T-cell (primary cell): ENCODE measurements around the gene ARHGAP9. TPM values are rescaled to one million over a fixed set of nuclear protein-coding genes. Genes with fewer than 3 reads are reported as not detected.

ENCODE experiments used
- ATAC-seq, 4 experiments: fragments of 200-7000 bp in 3 of 4; fragments of 150-1000 bp in 1 of 4; cut with Tn5 transposase; replicated peaks in 1 of 4; 1 replicate in 3 of 4; 2 replicates in 1 of 4; pipeline ENCODE4 v1.10.0; 2021; ENCODE audit warnings: moderate library complexity in 3 of 4, mild to moderate bottlenecking in 2 of 4, moderate number of reproducible peaks in 1 of 4
- CTCF ChIA-PET, 2 donors: fragments of 300-600 bp; sonication (Branson Sonifier 250); formaldehyde crosslinking; loops; one replicate each; lab custom pipeline; 2022; ENCODE audit warnings: antibody characterized with exemption in 2 of 2; lab: Charles Lee
- POLR2A ChIA-PET, 2 donors: fragments of 300-600 bp; sonication (Branson Sonifier 250); formaldehyde crosslinking; loops; one replicate each; lab custom pipeline; 2022; ENCODE audit warnings: antibody characterized with exemption in 2 of 2; lab: Charles Lee
- DNase-seq, 35 experiments: peaks; one replicate each; pipeline versions ENCODE4 v3.0.0 to v3.0.0-alpha.2; 2013 to 2023
- H3K27ac ChIP-seq: one replicate; pipeline ENCODE4 v1.5.1; 2013; ENCODE audit warnings: low read length
- H3K27me3 ChIP-seq, 2 experiments: replicated peaks in 1 of 2; 1 replicate in 1 of 2; 2 replicates in 1 of 2; pipeline versions ENCODE4 v1.6.1 to v1.7.0; 2013; ENCODE audit warnings: low read length in 1 of 2, mixed read lengths in 1 of 2; ENCODE audit not compliant: control insufficient read depth in 2 of 2, insufficient read depth in 2 of 2; ENCODE audit errors: extremely low read depth in 1 of 2
- H3K36me3 ChIP-seq, 2 donors: 1 replicate in 1 of 2; 2 replicates in 1 of 2; pipeline versions ENCODE4 v1.6.1 to v1.7.0; 2013; ENCODE audit warnings: low read length in 1 of 2; ENCODE audit not compliant: control insufficient read depth in 2 of 2, insufficient read depth in 1 of 2; ENCODE audit errors: extremely low read depth in 1 of 2
- H3K4me1 ChIP-seq, 2 experiments: 1 replicate in 1 of 2; 2 replicates in 1 of 2; pipeline versions ENCODE4 v1.6.1 to v1.7.0; 2013; ENCODE audit warnings: low read length in 2 of 2, mixed read lengths in 1 of 2; ENCODE audit not compliant: insufficient read depth in 2 of 2, control insufficient read depth in 1 of 2; ENCODE audit errors: extremely low read depth in 1 of 2
- H3K4me3 ChIP-seq, 2 donors: 1 replicate in 1 of 2; 2 replicates in 1 of 2; pipeline versions ENCODE4 v1.5.1 to v1.7.0; 2013; ENCODE audit warnings: mild to moderate bottlenecking in 2 of 2, low read length in 1 of 2, moderate library complexity in 1 of 2; ENCODE audit not compliant: control insufficient read depth in 1 of 2; ENCODE audit errors: extremely low read depth in 1 of 2
- H3K9me3 ChIP-seq: 2 replicates; pipeline ENCODE4 v1.7.0; 2013
- H3K27ac Mint-ChIP-seq, 2 donors: one replicate each; pipeline ENCODE4 v1.8.0; 2020 to 2021; ENCODE audit warnings: mild to moderate bottlenecking in 2 of 2, mixed read lengths in 2 of 2
- H3K27me3 Mint-ChIP-seq, 2 donors: one replicate each; pipeline ENCODE4 v1.8.0; 2021 to 2022; ENCODE audit warnings: mixed read lengths in 2 of 2
- H3K36me3 Mint-ChIP-seq: one replicate; pipeline ENCODE4 v1.8.0; 2021; ENCODE audit warnings: mixed read lengths
- H3K4me1 Mint-ChIP-seq, 3 donors: one replicate each; pipeline ENCODE4 v1.8.0; 2020 to 2022; ENCODE audit warnings: mixed read lengths in 3 of 3, mild to moderate bottlenecking in 1 of 3
- H3K4me3 Mint-ChIP-seq, 3 donors: one replicate each; pipeline ENCODE4 v1.8.0; 2020 to 2022; ENCODE audit warnings: mild to moderate bottlenecking in 3 of 3, mixed read lengths in 3 of 3, moderate library complexity in 3 of 3
- H3K9me3 Mint-ChIP-seq, 3 donors: one replicate each; pipeline ENCODE4 v1.8.0; 2020 to 2022; ENCODE audit warnings: mixed read lengths in 3 of 3
- WGBS: methylation state at CpG from one replicate; pipeline ENCODE4 v1.1.5; 2013; ENCODE audit warnings: missing lambda C conversion rate; ENCODE audit not compliant: insufficient coverage; 5-methylcytosine and 5-hydroxymethylcytosine counted together
- total RNA-seq, 35 experiments: library from RNA in 6 of 35; stranded (reverse) in 6 of 35; fragments of 120-200 nt in 1 of 35; gene quantifications; one replicate each; pipeline versions ENCODE4 v1.2.1 to v1.2.4 and lab custom pipeline; 2013 to 2026

The ARHGAP9 gene
- total RNA-seq, 5 donors from 2014 or later (not counting 1 experiment from before 2014, with no cell fraction given) = 198 to 413 (median 243) TPM

DNA sequence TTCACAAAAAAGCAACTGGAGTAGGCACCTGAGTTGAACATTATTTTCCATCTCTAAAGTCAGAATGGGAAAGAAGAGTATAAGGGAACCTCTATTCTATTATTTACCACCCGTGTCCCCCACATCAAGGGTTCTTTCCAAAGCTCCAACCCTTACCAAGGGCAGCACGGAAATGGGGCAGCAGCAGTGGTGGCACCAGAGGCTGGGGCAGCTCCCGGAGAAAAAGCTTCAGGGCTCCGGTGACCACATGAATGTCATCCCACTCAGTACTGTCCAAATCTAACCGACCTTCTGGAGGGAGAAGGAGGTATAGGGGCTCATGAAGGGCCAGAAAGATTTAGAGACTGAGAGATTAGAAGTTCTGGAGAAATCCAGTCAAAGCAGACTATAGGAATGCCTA lies 5.8 kb downstream of the ARHGAP9 start:
- DNase-seq = no peak
- ChIA-PET POLR2A (interaction anchor here in 1 of 2 donors (0.6 kb wide), 1 partner anchor 251 kb away, joined by 3 read pairs; no protein-coding TSS in a partner anchor), CTCF (interaction anchor here in 1 of 2 donors (1.3 kb wide), 1 partner anchor 30 kb away, joined by 4 read pairs; no protein-coding TSS in a partner anchor)
- Mint-ChIP-seq H3K27ac (peak overlapping the region; percentile 78 to 89), H3K36me3 (peaks cover 47% of the 10 kb centered on the region), H3K9me3 (no peaks in the 10 kb centered on the region), H3K4me1 (peaks cover 51 to 78% (median 69%) of the 10 kb centered on the region in 3 donors), H3K27me3 (no peaks in the 10 kb centered on the region), H3K4me3 (peak overlapping the region; percentile 62 to 79 (median 67))
- Histone ChIP-seq H3K9me3 (no peaks in the 10 kb centered on the region), H3K27me3 (no peaks in the 10 kb centered on the region), H3K36me3 (peaks cover 20 to 65% of the 10 kb centered on the region in 2 donors), H3K4me3 (no peak overlapping the region), H3K27ac (no peak overlapping the region), H3K4me1 (peaks cover 13 to 82% of the 10 kb centered on the region in 2 experiments)
- no peak for ATAC-seq
- WGBS = no CpG with 5 or more reads among the region's 5 CpGs

GRCh38 chr12:57473392-57473791 lies 6.3 kb downstream of the ARHGAP9 start:
- POLR2A ChIA-PET = interaction anchor here in 1 of 2 donors (0.6 kb wide), 1 partner anchor 250 kb away, joined by 3 read pairs; no protein-coding TSS in a partner anchor
- 100% methylated on average over 1 of the region's 3 CpGs for WGBS
- Histone ChIP-seq H3K27me3 (no peaks in the 10 kb centered on the region), H3K27ac (no peak overlapping the region), H3K36me3 (peaks cover 24 to 66% of the 10 kb centered on the region in 2 donors), H3K4me3 (no peak overlapping the region), H3K9me3 (no peaks in the 10 kb centered on the region), H3K4me1 (peaks cover 8 to 78% of the 10 kb centered on the region in 2 experiments)
- Mint-ChIP-seq H3K9me3 (no peaks in the 10 kb centered on the region), H3K36me3 (peaks cover 48% of the 10 kb centered on the region), H3K27me3 (no peaks in the 10 kb centered on the region), H3K4me3 (peak overlapping the region in 1 of 3 donors; percentile 79), H3K4me1 (peaks cover 46 to 75% (median 64%) of the 10 kb centered on the region in 3 donors), H3K27ac (peak overlapping the region; percentile 64 to 89)
- no peak for DNase-seq
- CTCF ChIA-PET = no interaction called here
- no peak for ATAC-seq

GRCh38 chr12:57472391-57472790 lies 7.3 kb downstream of the ARHGAP9 start:
- H3K4me3 ChIP-seq = no peak overlapping the region
- H3K36me3 Mint-ChIP-seq = peaks cover 58% of the 10 kb centered on the region
- no peaks in the 10 kb centered on the region for H3K27me3 Mint-ChIP-seq
- no peak for DNase-seq
- ChIA-PET POLR2A (interaction anchor here in 1 of 2 donors (0.8 kb wide), 1 partner anchor 45 kb away, joined by 3 read pairs; no protein-coding TSS in a partner anchor), CTCF (interaction anchor here in 1 of 2 donors (1.3 kb wide), 1 partner anchor 14 kb away, joined by 6 read pairs; no protein-coding TSS in a partner anchor)
- peaks cover 24 to 71% of the 10 kb centered on the region in 2 donors for H3K36me3 ChIP-seq
- no peak overlapping the region for H3K27ac ChIP-seq
- WGBS = no CpG with 5 or more reads among the region's 3 CpGs
- peak overlapping the region; percentile 66 to 89 for H3K27ac Mint-ChIP-seq
- no peaks in the 10 kb centered on the region for H3K9me3 Mint-ChIP-seq
- no peak for ATAC-seq
- H3K4me3 Mint-ChIP-seq = no peak overlapping the region
- H3K27me3 ChIP-seq = no peaks in the 10 kb centered on the region
- H3K4me1 Mint-ChIP-seq = peaks cover 40 to 65% (median 57%) of the 10 kb centered on the region in 3 donors
- peaks cover 3 to 68% of the 10 kb centered on the region in 2 experiments for H3K4me1 ChIP-seq
- no peaks in the 10 kb centered on the region for H3K9me3 ChIP-seq

DNA sequence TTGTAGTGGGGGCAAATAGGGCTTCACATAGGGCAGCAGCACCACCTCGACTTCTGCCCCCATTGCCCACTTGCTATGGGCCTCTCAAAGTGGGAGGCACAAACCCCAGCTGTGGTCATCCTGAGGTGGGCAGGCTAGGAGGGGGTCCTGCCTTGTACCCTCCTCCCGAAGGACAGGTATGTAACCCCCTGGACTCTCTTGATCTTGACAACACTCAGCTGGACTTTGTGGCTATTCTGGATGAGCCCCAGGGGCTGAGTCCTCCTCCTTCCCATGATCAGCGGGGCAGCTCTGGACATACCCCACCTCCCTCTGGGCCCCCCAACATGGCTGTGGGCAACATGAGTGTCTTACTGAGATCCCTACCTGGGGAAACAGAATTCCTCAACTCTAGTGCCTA lies 8.0 kb downstream of the ARHGAP9 start:
- Mint-ChIP-seq H3K27ac (peak overlapping the region; percentile 66 to 89), H3K4me3 (no peak overlapping the region)
- peaks cover 24 to 71% of the 10 kb centered on the region in 2 donors for H3K36me3 ChIP-seq

DNA sequence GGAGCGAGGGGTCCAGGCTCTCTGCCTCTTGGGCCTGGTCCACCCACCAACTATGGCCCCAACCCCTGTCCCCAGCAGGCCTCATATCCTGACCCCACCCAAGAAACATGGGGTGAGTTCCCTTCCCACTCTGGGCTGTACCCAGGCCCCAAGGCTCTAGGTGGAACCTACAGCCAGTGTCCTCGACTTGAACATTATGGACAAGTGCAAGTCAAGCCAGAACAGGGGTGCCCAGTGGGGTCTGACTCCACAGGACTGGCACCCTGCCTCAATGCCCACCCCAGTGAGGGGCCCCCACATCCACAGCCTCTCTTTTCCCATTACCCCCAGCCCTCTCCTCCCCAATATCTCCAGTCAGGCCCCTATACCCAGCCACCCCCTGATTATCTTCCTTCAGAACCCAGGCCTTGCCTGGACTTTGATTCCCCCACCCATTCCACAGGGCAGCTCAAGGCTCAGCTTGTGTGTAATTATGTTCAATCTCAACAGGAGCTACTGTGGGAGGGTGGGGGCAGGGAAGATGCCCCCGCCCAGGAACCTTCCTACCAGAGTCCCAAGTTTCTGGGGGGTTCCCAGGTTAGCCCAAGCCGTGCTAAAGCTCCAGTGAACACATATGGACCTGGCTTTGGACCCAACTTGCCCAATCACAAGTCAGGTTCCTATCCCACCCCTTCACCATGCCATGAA lies 8.6 kb downstream of the ARHGAP9 start:
- Histone ChIP-seq H3K9me3 (no peaks in the 10 kb centered on the region), H3K27me3 (no peaks in the 10 kb centered on the region), H3K4me3 (no peak overlapping the region), H3K27ac (no peak overlapping the region), H3K36me3 (peaks cover 24 to 71% of the 10 kb centered on the region in 2 donors), H3K4me1 (peaks cover 3 to 57% of the 10 kb centered on the region in 2 experiments)
- CTCF ChIA-PET = interaction anchor here (0.5 to 1.3 kb wide), 2 partner anchors 12 to 112 kb away, joined by 3 to 6 read pairs; no protein-coding TSS in a partner anchor
- H3K27me3 Mint-ChIP-seq = no peaks in the 10 kb centered on the region
- peaks cover 41 to 52% (median 45%) of the 10 kb centered on the region in 3 donors for H3K4me1 Mint-ChIP-seq
- H3K9me3 Mint-ChIP-seq = no peaks in the 10 kb centered on the region
- peak overlapping the region in 1 of 2 donors; percentile 61 for H3K27ac Mint-ChIP-seq
- ATAC-seq (no peak), DNase-seq (no peak)
- POLR2A ChIA-PET = interaction anchor here in 1 of 2 donors (0.5 to 0.6 kb wide), 2 partner anchors 22 to 361 kb away, joined by 3 read pairs; no protein-coding TSS in a partner anchor
- WGBS = 93% methylated on average over 2 of the region's 4 CpGs
- H3K36me3 Mint-ChIP-seq = peaks cover 57% of the 10 kb centered on the region
- no peak overlapping the region for H3K4me3 Mint-ChIP-seq

More for the DNA sequence above, 8.0 kb downstream of the ARHGAP9 start:
- DNase-seq = no peak
- Histone ChIP-seq H3K27ac (no peak overlapping the region), H3K4me1 (peaks cover 3 to 62% of the 10 kb centered on the region in 2 experiments), H3K27me3 (no peaks in the 10 kb centered on the region), H3K4me3 (no peak overlapping the region), H3K9me3 (no peaks in the 10 kb centered on the region)
- H3K36me3 Mint-ChIP-seq = peaks cover 60% of the 10 kb centered on the region
- ChIA-PET CTCF (interaction anchor here in 1 of 2 donors (1.3 kb wide), 1 partner anchor 13 kb away, joined by 6 read pairs; no protein-coding TSS in a partner anchor), POLR2A (interaction anchor here in 1 of 2 donors (0.6 to 0.8 kb wide), 2 partner anchors 22 to 46 kb away, joined by 3 read pairs; no protein-coding TSS in a partner anchor)
- peaks cover 43 to 57% (median 50%) of the 10 kb centered on the region in 3 donors for H3K4me1 Mint-ChIP-seq
- H3K9me3 Mint-ChIP-seq = no peaks in the 10 kb centered on the region
- ATAC-seq = no peak
- H3K27me3 Mint-ChIP-seq = no peaks in the 10 kb centered on the region
- 100% methylated on average over 2 of the region's 3 CpGs for WGBS

DNA sequence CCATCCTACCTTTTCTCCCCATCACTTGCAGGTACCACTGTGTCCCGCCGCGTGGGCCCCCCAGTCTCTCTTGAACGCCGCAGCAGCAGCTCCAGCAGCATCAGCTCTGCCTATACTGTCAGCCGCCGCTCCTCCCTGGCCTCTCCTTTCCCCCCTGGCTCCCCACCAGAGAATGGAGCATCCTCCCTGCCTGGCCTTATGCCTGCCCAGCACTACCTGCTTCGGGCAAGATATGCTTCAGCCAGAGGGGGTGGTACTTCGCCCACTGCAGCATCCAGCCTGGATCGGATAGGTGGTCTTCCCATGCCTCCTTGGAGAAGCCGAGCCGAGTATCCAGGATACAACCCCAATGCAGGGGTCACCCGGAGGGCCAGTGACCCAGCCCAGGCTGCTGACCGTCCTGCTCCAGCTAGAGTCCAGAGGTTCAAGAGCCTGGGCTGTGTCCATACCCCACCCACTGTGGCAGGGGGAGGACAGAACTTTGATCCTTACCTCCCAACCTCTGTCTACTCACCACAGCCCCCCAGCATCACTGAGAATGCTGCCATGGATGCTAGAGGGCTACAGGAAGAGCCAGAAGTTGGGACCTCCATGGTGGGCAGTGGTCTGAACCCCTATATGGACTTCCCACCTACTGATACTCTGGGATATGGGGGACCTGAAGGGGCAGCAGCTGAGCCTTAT lies 9.2 kb downstream of the ARHGAP9 start:
- no peaks in the 10 kb centered on the region for H3K9me3 Mint-ChIP-seq

More for the DNA sequence above, 9.2 kb downstream of the ARHGAP9 start:
- ChIA-PET CTCF (no interaction called here), POLR2A (no interaction called here)
- Mint-ChIP-seq H3K27ac (peak overlapping the region in 1 of 2 donors; percentile 61), H3K36me3 (peaks cover 56% of the 10 kb centered on the region), H3K4me1 (peaks cover 41 to 57% (median 46%) of the 10 kb centered on the region in 3 donors), H3K4me3 (no peak overlapping the region), H3K27me3 (no peaks in the 10 kb centered on the region)
- Histone ChIP-seq H3K4me3 (no peak overlapping the region), H3K9me3 (no peaks in the 10 kb centered on the region), H3K27ac (no peak overlapping the region), H3K4me1 (peaks cover 3 to 50% of the 10 kb centered on the region in 2 experiments), H3K27me3 (no peaks in the 10 kb centered on the region), H3K36me3 (peaks cover 21 to 67% of the 10 kb centered on the region in 2 donors)
- DNase-seq = no peak
- 98% methylated on average over 10 of the region's 14 CpGs for WGBS
- no peak for ATAC-seq
